ENCODE results near the gene RPS5.
"Not testable (repeated sequence)": the region's sequence is repeated elsewhere in the genome, so short reads cannot be mapped to it uniquely, and the experiment has no call there.

Gene RPS5

GRCh38 chr19:58356766-58357480 is 30.1 kb upstream of the RPS5 start:
- DNase-seq, result no peak

- DNase-seq, result no peak
These were observed 29.5 kb upstream of the RPS5 start for GRCh38 chr19:58357481-58358145.

GRCh38 chr19:58361900-58362271 is 25.2 kb upstream of the RPS5 start:
- DNase-seq, result peak; percentile 22

- DNase-seq, result peak; percentile 97
These were observed 24.6 kb upstream of the RPS5 start, which contains the start of gene ZNF497 for GRCh38 chr19:58362272-58362994. Gene ZNF497, minus strand, starts transcription at chr19:58362751. Its CDS starts 5,116 bp downstream, at chr19:58357635.

- DNase-seq, result no peak
These were observed 22.9 kb upstream of the RPS5 start for GRCh38 chr19:58364146-58364545.

GRCh38 chr19:58366585-58367430 is 20.3 kb upstream of the RPS5 start:
- DNase-seq, result no peak

GRCh38 chr19:58367698-58368454 is 19.2 kb upstream of the RPS5 start:
- DNase-seq, result no peak

GRCh38 chr19:58368561-58369360 is 18.3 kb upstream of the RPS5 start:
- DNase-seq, result no peak

- DNase-seq, result no peak
These were observed 14.5 kb upstream of the RPS5 start for GRCh38 chr19:58372311-58373133.

- no peak for DNase-seq
These were observed 12.9 kb upstream of the RPS5 start for GRCh38 chr19:58374200-58374599.

- not testable (repeated sequence) for DNase-seq
These were observed 10.3 kb upstream of the RPS5 start for GRCh38 chr19:58376724-58377123.

- DNase-seq, result no peak
These were observed 7.8 kb upstream of the RPS5 start for GRCh38 chr19:58379246-58379645.

GRCh38 chr19:58380037-58380661 is 6.9 kb upstream of the RPS5 start:
- no peak for DNase-seq

- DNase-seq, result peak; percentile 100
These were observed 6.2 kb upstream of the RPS5 start, which contains the start of gene ZNF837 for GRCh38 chr19:58380662-58381459. Gene ZNF837, minus strand, starts transcription at chr19:58381030. Its CDS starts 11,698 bp downstream, at chr19:58369332.

- no peak for DNase-seq
These were observed 5.4 kb upstream of the RPS5 start for GRCh38 chr19:58381460-58382212.

- no peak for DNase-seq
These were observed 4.0 kb upstream of the RPS5 start for GRCh38 chr19:58382997-58383603.

- DNase-seq, result no peak
These were observed 1.7 kb upstream of the RPS5 start for GRCh38 chr19:58385313-58385890.

Data from CD4-positive, alpha-beta T cell treated with Interleukin-21 for 1 hour (primary cell).